ENCODE data around the gene CCDC8.
"Not testable (repeated sequence)": the region's sequence is repeated elsewhere in the genome, so short reads cannot be mapped to it uniquely, and the experiment has no call there.

The CCDC8 gene

GRCh38 chr19:46427518-46428045 lies 14.2 kb upstream of the CCDC8 start:
- DNase-seq, result no peak

GRCh38 chr19:46426506-46427162 lies 13.3 kb upstream of the CCDC8 start:
- no peak for DNase-seq

- no peak for DNase-seq
Measured at GRCh38 chr19:46426035-46426505, 12.7 kb upstream of the CCDC8 start.

- DNase-seq, result no peak
Measured at GRCh38 chr19:46423188-46423587, 9.8 kb upstream of the CCDC8 start.

GRCh38 chr19:46422344-46422743 lies 9.0 kb upstream of the CCDC8 start:
- no peak for DNase-seq

GRCh38 chr19:46420056-46420455 lies 6.7 kb upstream of the CCDC8 start:
- DNase-seq, result no peak

GRCh38 chr19:46415804-46416709 lies 2.7 kb upstream of the CCDC8 start:
- peak in 1 of 2 experiments; percentile 36 for DNase-seq

- DNase-seq, result not testable (repeated sequence)
Measured at GRCh38 chr19:46414899-46415298, 1.5 kb upstream of the CCDC8 start.

- no peak for DNase-seq
Measured at GRCh38 chr19:46412650-46413261, 608 bp downstream of the CCDC8 start.

GRCh38 chr19:46411925-46412649 lies 1.3 kb downstream of the CCDC8 start:
- no peak for DNase-seq

GRCh38 chr19:46411088-46411924 lies 2.1 kb downstream of the CCDC8 start:
- no peak for DNase-seq

GRCh38 chr19:46410205-46411087 lies 2.9 kb downstream of the CCDC8 start:
- no peak for DNase-seq

GRCh38 chr19:46409191-46409590 lies 4.2 kb downstream of the CCDC8 start:
- DNase-seq, result no peak

GRCh38 chr19:46408664-46409039 lies 4.7 kb downstream of the CCDC8 start:
- DNase-seq, result no peak

GRCh38 chr19:46407856-46408663 lies 5.3 kb downstream of the CCDC8 start:
- DNase-seq, result no peak

GRCh38 chr19:46406976-46407375 lies 6.4 kb downstream of the CCDC8 start:
- DNase-seq, result no peak

GRCh38 chr19:46404753-46405468 lies 8.5 kb downstream of the CCDC8 start:
- no peak for DNase-seq

GRCh38 chr19:46404055-46404752 lies 9.2 kb downstream of the CCDC8 start:
- no peak for DNase-seq
